ENCODE measurements around the gene MPC1L. TPM values are rescaled to one million over a fixed set of nuclear protein-coding genes. Genes with fewer than 3 reads are reported as not detected.
"Not testable (repeated sequence)": the region's sequence is repeated elsewhere in the genome, so short reads cannot be mapped to it uniquely, and the experiment has no call there.

Gene MPC1L
- total RNA-seq = not detected
- long read RNA-seq = 0 reads

DNA sequence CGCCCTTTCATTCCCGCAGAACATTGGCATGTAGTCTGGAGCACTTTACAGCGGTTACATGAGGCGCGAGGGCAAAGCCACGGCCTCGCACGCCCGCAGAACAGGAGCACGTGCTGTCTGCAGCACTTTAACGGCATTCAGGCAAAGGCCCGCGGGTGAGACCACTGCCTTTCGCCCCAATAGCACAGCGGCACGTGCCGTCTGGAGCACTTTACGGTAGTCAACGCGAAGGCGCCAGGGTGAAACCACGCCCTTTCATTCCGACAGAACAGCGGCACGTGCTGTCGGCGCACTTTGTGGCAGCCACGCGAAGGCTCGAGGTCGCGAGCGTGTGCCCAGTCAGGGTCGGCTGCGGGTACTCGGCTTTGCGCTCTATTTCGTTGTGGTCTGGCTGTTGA is at the start of gene MPC1L:
Gene MPC1L, plus strand, starts transcription at position 290 of the 398 bp plus-strand sequence. CDS start 138 bp downstream, outside the sequence.
- DNase-seq (no peak), ATAC-seq (ENCODE audit: poor library complexity) (no peak)
- intact Hi-C loops (cut with DNase I) = no loop called here

DNA sequence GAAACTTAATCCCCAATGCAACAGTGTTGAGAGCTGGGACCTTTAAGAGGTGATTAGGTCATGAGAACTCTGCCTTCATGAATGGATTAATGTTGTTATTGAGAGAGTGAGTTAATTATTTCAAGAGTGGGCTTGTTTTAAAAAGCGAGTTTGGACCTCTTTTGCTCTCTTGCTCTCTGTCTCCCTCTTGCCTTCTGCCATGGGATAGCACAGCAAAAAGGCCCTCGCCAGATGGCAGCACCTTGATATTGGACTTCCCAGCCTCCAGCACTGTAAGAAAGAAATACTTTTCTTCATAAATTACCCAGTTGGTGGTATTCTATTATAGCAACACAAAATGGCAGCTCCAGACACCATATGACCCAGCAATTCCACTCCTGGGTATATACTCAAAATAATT is 49.5 kb upstream of the MPC1L start:
- ATAC-seq (ENCODE audit: poor library complexity) (no peak), DNase-seq (no peak)
- intact Hi-C loops (cut with DNase I) = no loop called here

GRCh38 chrX:40575411-40575810 is 47.8 kb upstream of the MPC1L start:
- DNase-seq; ATAC-seq (ENCODE audit: poor library complexity); intact Hi-C loops (cut with DNase I): not testable (repeated sequence)

- intact Hi-C loops (cut with DNase I) = no loop called here
- DNase-seq (no peak), ATAC-seq (ENCODE audit: poor library complexity) (no peak)
Observed at GRCh38 chrX:40576291-40576690, 46.9 kb upstream of the MPC1L start.

- DNase-seq (no peak), ATAC-seq (ENCODE audit: poor library complexity) (no peak)
- intact Hi-C loops (cut with DNase I) = no loop called here
Observed at GRCh38 chrX:40578039-40578695, 45.1 kb upstream of the MPC1L start.

DNA sequence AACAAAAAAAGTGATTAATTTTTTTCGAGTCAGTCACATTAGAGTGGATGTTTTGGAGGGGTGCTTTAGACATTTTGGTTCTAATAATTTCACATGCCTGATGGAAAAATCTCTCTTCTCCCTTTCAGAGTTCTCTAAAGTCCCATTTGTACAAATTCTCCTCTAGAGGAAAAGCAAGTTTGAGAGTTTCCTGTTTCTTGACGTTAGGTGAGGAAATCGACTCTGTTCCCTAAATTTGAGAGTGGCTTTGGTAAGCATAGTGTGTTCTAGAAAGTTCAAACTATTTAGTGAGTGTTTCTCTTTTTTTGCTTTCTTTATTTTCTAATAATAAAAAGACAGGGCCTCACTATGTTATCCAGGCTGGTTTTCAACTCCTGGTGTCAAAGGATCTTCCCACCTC is 44.1 kb upstream of the MPC1L start:
- ATAC-seq (ENCODE audit: poor library complexity) = no peak
- intact Hi-C loops (cut with DNase I) = no loop called here
- no peak for DNase-seq

DNA sequence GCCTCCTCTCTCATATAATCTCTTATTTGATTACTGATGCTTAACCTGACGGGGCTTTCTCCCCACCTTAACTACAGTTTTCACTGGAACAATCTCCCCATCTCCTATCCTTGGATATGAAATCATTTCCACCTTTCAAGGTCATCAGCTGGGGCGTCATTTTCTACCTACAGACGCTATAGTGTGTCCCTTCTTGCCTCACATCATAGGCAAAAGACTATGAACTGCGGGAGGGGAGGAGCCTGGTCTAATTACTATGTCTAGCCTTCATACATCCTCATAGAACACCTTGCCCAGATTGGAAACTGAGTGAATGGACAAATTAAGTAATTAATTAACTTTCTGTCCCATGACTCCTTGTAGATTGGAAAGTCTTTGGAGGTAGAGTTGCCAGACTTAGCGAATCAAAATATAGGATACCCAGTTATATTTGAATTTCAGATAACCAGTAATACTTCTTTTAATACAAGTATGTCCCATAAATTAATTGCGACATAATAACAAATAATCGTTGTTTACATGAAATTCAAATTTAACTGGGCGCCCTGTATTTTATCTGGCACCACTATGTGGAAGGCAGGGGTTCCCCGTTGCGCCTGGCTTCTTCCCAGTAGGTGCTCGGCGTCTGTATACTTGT is 43.2 kb upstream of the MPC1L start:
- intact Hi-C loops (cut with DNase I) = no loop called here
- peak; percentile 75 for ATAC-seq (ENCODE audit: poor library complexity)

GRCh38 chrX:40580537-40581335 is 42.5 kb upstream of the MPC1L start, which contains the start of gene ATP6AP2:
TSS of gene ATP6AP2 (plus strand) at chrX:40580970. CDS start at chrX:40581066, 96 bp downstream.
- DNase-seq = peak; percentile 94
- peak; percentile 99 for ATAC-seq (ENCODE audit: poor library complexity)
- intact Hi-C loops (cut with DNase I) = no loop called here

More for the DNA sequence above, 43.2 kb upstream of the MPC1L start:
- DNase-seq = no peak

DNA sequence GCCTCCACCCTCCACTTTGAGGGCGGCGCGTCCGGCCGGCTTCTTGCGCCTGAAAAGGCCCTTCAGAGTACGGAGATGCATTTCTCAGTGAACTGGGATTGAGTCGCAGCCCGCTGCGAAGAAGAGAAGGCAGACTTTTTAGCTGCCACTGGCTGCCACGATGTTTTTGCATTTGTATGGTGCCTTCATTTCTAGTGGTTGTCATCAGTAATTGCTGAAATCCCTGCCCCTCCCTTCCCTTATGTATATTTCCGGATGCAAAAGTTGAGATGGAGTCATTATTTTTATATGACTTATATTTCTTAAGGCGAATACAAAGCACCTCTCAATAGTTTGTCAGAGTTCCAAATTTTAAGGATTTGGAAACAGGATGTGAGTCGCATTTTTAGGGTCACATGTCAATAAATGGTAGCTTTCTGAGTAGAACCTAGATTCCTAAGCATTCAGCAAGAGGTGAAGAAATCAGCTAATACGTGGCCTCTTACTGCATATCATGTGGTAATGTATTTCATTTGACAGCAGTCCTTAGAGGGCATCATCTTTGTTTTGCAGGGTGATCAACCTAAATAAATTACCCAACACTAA is 41.8 kb upstream of the MPC1L start:
- DNase-seq = no peak
- no peak for ATAC-seq (ENCODE audit: poor library complexity)
- intact Hi-C loops (cut with DNase I) = no loop called here

- DNase-seq; ATAC-seq (ENCODE audit: poor library complexity); intact Hi-C loops (cut with DNase I): not testable (repeated sequence)
Observed at GRCh38 chrX:40582178-40582577, 41.0 kb upstream of the MPC1L start.

GRCh38 chrX:40582811-40583210 is 40.4 kb upstream of the MPC1L start:
- no peak for DNase-seq
- intact Hi-C loops (cut with DNase I) = no loop called here

DNA sequence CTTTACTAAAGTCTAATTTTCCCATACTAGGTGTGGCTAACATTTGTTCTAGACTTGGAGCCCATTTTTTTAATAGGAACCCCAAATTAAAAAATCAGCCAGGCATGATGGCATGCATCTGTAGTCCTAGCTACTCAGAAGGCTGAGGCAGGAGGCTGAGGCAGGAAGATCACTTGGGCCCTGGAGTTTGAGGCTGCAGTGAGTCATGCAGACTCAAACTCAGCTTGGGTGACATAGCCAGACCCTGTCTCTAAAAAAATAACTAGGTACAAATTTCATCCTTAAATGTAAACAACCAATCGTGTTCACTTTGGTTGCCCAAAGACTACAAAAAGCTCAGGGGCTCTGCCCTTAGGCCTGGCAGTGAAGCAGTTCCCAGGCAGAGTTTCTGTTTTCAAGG is 35.6 kb upstream of the MPC1L start:
- DNase-seq; intact Hi-C loops (cut with DNase I); ATAC-seq (ENCODE audit: poor library complexity): not testable (repeated sequence)

More at GRCh38 chrX:40582811-40583210, 40.4 kb upstream of the MPC1L start:
- ATAC-seq (ENCODE audit: poor library complexity) = no peak

DNA sequence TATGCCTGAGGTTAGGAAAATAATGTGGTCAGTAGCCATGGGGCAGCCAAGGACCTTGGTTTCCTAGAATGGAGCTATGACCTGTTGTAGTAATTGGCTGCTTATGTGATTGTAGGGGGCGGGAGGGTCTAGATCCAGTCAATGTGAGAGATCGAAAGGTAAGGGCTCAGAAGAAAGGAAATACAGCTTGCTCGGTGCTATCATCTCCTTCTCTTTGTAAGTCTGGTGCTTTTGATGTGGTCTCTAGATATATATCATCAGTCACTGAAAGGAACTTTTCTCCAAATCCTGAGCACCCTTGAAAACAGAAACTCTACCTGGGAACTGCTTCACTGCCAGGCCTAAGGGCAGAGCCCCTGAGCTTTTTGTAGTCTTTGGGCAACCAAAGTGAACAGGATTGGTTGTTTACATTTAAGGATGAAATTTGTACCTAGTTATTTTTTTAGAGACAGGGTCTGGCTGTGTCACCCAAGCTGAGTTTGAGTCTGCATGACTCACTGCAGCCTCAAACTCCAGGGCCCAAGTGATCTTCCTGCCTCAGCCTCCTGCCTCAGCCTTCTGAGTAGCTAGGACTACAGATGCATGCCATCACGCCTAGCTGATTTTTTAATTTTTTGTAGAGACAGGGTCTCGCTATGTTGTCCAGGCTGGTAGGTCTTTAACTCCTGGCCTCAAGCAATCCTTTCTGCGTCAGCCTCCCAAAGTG is 33.5 kb upstream of the MPC1L start:
- DNase-seq; intact Hi-C loops (cut with DNase I); ATAC-seq (ENCODE audit: poor library complexity): not testable (repeated sequence)

DNA sequence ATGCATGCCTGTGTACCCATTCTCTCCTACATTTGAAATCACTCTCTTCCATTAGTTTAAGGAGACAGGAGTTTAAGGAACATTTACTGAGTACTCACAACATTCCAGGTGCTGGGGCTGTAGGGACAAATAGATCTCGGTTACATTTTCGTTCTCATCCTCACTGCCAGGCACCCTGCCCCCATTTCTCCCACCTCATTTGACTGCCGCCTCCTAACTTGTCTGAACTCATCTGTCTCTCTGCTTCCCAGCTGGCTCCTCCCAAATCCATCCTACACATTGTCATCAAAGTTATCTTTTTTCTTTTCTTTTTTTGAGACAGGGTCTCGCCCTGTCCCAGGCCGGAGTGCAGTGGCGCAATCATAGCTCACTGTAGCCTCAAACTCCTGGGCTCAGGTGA is 19.8 kb upstream of the MPC1L start:
- ATAC-seq (ENCODE audit: poor library complexity) (no peak), DNase-seq (no peak)
- intact Hi-C loops (cut with DNase I) = no loop called here

DNA sequence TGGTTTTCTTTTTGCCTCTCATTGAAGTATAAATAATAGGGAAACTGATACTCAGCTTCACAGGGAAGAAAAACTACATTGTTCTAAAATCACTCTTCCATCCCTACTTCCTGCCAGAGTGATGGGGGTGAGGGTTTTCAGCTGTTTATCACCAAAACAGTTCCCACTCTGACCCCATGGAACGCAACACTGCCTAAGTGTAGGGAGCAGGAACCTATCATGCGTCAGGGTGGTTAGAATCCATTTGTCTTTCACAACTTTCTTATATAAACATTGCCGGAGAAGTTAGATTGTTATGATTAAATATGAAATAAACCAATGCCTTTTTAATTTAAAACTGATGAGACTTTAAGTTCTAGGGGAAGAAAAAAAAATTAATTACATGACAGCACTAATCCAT is 15.8 kb upstream of the MPC1L start:
- intact Hi-C loops (cut with DNase I) = no loop called here
- DNase-seq (no peak), ATAC-seq (ENCODE audit: poor library complexity) (no peak)

DNA sequence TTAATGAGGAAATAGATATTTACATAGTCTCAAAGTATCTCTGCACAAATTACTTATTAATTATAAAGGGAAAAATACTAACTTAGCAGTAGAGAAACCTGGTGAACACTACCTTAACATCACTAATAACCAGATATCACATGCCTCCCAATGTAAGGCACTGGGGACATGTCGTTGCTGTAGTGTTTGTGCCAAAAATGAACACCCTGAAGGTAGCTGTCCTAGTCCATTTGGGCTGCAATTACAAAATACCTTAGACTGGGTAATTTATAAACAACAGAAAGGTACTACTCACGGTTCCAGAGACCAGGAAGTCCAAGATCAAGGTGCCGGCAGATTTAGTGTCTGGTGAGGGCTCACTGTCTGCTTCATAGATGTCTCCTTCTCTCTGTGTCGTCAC is 10.7 kb upstream of the MPC1L start:
- intact Hi-C loops (cut with DNase I) = no loop called here
- no peak for ATAC-seq (ENCODE audit: poor library complexity)
- DNase-seq = no peak

- intact Hi-C loops (cut with DNase I) = no loop called here
- DNase-seq = no peak
- ATAC-seq (ENCODE audit: poor library complexity) = no peak
Observed at GRCh38 chrX:40615976-40616375, 7.3 kb upstream of the MPC1L start.

DNA sequence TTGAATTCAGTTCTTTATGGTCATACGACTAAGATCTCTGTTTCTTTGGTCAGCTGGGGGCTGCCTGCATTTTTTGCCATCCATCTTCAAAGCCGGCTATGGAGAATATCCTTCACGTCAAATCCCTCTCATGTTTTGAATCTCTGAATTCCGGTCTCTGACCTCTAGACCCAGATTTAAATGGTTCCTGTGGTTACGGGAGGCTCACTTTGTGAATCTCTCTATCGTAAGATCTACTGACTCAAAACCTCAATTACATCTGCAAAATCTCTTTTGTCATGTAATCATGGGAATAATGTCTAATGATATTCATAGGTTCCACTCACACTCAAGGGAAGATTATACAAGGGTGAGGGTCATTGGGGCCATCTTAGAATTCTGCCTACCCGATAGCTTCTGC is 5.7 kb upstream of the MPC1L start:
- ATAC-seq (ENCODE audit: poor library complexity) = no peak
- intact Hi-C loops (cut with DNase I) = no loop called here
- DNase-seq = no peak
